Skeletal muscle tissue (tissue), 4 donors: Measurements from ENCODE around the gene TRIP11. TPM values are rescaled to one million over a fixed set of nuclear protein-coding genes. Genes with fewer than 3 reads are reported as not detected.
A peak's percentile ranks its signal among the peaks of the same experiment; 100 is the strongest.

Experiments
- H3K27ac ChIP-seq: one replicate; pipeline ENCODE4 v1.7.0; 2013; ENCODE audit warnings: mild to moderate bottlenecking, low read depth, low read length, inconsistent platforms
- H3K27me3 ChIP-seq, 3 donors: one replicate each; pipeline ENCODE4 v1.7.0; 2013; ENCODE audit warnings: low read length in 3 of 3; ENCODE audit not compliant: control insufficient read depth in 3 of 3, insufficient read depth in 3 of 3
- H3K36me3 ChIP-seq, 3 donors: one replicate each; pipeline ENCODE4 v1.7.0; 2013; ENCODE audit warnings: low read length in 3 of 3; ENCODE audit not compliant: control insufficient read depth in 3 of 3, insufficient read depth in 3 of 3
- H3K4me1 ChIP-seq, 3 donors: one replicate each; pipeline ENCODE4 v1.7.0; 2013; ENCODE audit warnings: low read length in 3 of 3, mild to moderate bottlenecking in 3 of 3; ENCODE audit not compliant: control insufficient read depth in 3 of 3, insufficient read depth in 3 of 3
- H3K4me3 ChIP-seq, 3 donors: one replicate each; pipeline ENCODE4 v1.7.0; 2013; ENCODE audit warnings: low read length in 3 of 3
- H3K9ac ChIP-seq, 3 donors: one replicate each; pipeline ENCODE4 v1.7.0; 2013; ENCODE audit warnings: low read length in 3 of 3, mild to moderate bottlenecking in 3 of 3, moderate library complexity in 2 of 3, low read depth in 1 of 3
- H3K9me3 ChIP-seq, 3 donors: one replicate each; pipeline ENCODE4 v1.7.0; 2013; ENCODE audit warnings: low read length in 3 of 3; ENCODE audit not compliant: control insufficient read depth in 3 of 3
- total RNA-seq: library from RNA; depleted of rRNA; stranded (reverse); fragments of >200 nt; gene quantifications from one replicate; pipeline ENCODE4 v1.2.3, GENCODE V29; 2014
- donor health status: Osteomylitis.

Gene TRIP11
- total RNA-seq, 1 donor from 2014 or later, result 10.4 TPM

DNA sequence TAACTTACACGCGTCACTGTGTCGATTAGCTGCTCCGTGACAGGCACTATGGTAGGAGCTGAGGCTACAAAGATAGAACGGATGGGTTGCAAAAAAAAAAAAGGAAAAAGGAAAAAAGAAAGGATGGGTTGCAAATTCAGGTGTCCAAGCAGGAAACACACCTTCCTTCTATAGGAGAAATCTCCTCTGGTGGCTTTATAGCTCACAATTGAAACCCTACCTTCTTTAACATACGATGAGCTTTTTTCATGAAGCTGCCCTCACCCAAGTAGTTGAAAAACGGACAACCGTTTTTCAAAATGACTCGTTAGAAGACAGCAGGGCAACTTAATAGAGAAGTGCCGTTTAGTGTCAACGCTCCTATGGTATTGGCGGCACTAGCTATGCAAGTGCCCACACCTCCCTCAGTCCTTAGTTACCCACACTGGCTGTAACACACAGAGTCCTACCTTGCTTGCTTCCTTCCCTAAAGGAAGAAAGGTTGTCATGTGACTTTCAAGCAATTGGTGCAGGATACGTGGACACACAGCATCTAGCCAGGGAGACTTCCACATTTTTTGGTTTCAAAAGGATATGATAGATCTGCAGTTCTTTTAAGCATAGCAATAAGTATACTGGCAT, 682 bp upstream of the TRIP11 start:
- H3K4me1 ChIP-seq, result peaks cover 14 to 35% (median 23%) of the 10 kb centered on the region in 3 donors
- H3K27me3 ChIP-seq, result no peaks in the 10 kb centered on the region
- H3K36me3 ChIP-seq, result peaks cover 0 to 6% (median 5%) of the 10 kb centered on the region in 3 donors
- H3K4me3 ChIP-seq, result peak overlapping the region; percentile 94 to 99 (median 97)
- peak overlapping the region; percentile 99 for H3K27ac ChIP-seq
- peak overlapping the region; percentile 100 for H3K9ac ChIP-seq
- H3K9me3 ChIP-seq, result no peaks in the 10 kb centered on the region

DNA sequence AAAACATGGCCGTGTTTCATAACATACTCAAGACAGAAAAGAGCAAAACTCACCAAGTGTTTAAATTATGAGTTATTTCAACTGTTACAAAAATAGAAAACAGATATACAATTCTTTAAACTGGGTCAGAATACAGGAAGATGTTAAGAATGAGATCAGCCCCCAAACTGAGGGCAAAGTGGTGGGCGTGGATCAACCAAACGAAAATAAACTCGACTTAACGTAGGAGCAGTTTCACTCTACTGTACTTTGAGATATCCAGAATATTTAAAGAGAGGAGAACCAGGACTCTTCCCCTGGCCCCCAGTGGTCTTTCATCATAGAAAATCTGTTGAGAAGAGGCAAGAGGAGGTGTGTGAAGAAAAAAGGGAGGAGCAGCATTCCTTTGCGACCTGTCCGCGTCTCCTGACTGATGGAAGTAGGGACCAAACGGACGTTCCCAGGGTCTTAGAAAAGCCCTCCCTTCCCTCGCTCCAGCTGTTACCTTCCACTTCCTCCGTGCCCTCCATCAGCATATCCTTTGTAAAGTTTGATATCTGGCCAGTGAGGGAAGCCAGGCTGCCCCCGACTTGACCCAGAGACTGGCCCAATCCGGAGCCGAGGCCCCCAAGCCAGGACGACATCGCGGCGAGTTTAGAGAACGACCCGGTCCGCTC, 668 bp downstream of the TRIP11 start:
- Histone ChIP-seq H3K9me3 (no peaks in the 10 kb centered on the region), H3K27ac (peak overlapping the region; percentile 99), H3K4me1 (peaks cover 14 to 35% (median 23%) of the 10 kb centered on the region in 3 donors), H3K9ac (peak overlapping the region; percentile 100), H3K36me3 (peaks cover 0 to 6% (median under 1%) of the 10 kb centered on the region in 3 donors), H3K27me3 (no peaks in the 10 kb centered on the region), H3K4me3 (peak overlapping the region; percentile 94 to 99 (median 97))

DNA sequence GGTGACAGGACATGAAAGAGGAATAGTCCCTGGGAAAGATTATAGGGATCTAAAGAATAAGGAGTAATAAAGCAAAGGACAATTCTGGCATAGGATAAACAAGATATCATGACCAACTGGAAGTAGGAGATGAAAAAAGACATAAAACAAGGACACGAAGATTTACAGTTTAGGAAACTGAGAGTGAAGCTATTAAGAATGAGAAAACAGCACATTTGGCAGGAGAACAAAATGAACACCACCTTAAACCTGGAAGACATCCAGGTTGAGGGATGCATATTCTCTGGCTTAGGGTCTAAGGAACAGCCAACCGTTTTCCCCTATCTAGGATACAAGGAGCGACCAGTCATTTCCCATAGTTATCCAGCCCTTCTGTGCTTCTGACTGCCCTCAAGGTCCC, 1.9 kb downstream of the TRIP11 start:
- peaks cover 0 to 6% (median 0%) of the 10 kb centered on the region in 3 donors for H3K36me3 ChIP-seq
- no peaks in the 10 kb centered on the region for H3K27me3 ChIP-seq
- no peak overlapping the region for H3K27ac ChIP-seq
- H3K9ac ChIP-seq, result peak overlapping the region; percentile 40 to 100 (median 100)
- no peaks in the 10 kb centered on the region for H3K9me3 ChIP-seq
- H3K4me1 ChIP-seq, result peaks cover 14 to 35% (median 23%) of the 10 kb centered on the region in 3 donors
- H3K4me3 ChIP-seq, result peak overlapping the region; percentile 54 to 99 (median 94)

DNA sequence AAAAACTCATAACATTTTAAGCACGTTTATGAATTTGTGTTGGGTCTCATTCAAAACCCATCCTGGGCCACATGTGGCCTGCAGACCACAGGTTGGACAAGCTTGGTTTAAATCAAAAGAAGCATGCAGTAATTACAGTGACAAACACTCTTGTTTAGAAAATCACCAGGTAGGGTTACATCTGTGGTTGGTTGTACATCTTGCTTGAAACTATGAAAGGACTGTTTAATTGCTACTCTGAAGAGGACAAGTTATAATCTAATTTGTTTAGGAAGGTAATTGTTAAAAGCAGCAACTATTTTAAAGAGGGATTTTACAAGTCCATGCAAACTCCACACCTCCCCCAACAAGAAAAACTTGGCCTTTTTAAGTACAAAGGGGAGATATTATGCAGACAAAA, 4.0 kb downstream of the TRIP11 start:
- Histone ChIP-seq H3K27me3 (no peaks in the 10 kb centered on the region), H3K9ac (no peak overlapping the region), H3K4me1 (peaks cover 10 to 29% (median 19%) of the 10 kb centered on the region in 3 donors), H3K4me3 (no peak overlapping the region), H3K9me3 (no peaks in the 10 kb centered on the region), H3K36me3 (peaks cover 0 to 12% (median 3%) of the 10 kb centered on the region in 3 donors), H3K27ac (no peak overlapping the region)

DNA sequence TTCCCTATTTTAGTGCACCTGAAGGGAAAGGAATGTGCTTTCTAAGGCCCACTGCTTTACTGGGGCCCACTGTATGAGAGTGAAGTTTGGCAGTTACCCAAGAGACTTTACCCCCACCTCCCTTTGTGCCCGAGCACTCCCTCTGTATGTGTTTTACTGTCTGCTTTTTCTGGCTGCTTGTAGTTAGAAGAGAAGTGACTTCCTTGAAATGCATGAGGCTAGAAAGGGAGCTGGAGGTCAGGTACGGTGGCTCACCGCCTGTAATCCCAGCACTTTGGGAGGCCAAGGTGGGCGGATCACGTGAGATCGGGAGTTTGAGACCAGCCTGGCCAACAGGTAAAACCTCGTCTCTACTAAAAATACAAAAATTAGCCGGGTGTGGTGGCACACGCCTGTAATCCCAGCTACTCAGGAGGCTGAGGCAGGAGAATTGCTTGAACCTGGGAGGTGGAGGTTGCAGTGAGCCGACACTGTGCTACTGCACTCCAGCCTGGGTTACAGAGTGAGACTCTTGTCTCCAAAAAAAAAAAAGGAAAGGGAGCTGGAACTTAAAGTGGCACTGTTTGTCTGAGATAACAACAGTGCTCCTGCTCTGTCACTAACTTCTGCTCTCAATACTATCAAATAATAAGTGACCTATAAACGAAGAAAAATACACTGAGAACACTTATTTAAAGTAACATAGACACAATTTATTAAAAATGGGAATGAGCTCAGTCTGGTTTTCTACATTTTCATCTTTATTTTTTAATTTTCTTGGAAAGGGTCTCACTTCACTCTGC, 5.8 kb downstream of the TRIP11 start:
- no peaks in the 10 kb centered on the region for H3K9me3 ChIP-seq
- no peak overlapping the region for H3K27ac ChIP-seq
- peaks cover 3 to 8% (median 8%) of the 10 kb centered on the region in 3 donors for H3K36me3 ChIP-seq
- no peak overlapping the region for H3K9ac ChIP-seq
- H3K27me3 ChIP-seq, result no peaks in the 10 kb centered on the region
- no peak overlapping the region for H3K4me3 ChIP-seq
- peaks cover 6 to 24% (median 16%) of the 10 kb centered on the region in 3 donors for H3K4me1 ChIP-seq

DNA sequence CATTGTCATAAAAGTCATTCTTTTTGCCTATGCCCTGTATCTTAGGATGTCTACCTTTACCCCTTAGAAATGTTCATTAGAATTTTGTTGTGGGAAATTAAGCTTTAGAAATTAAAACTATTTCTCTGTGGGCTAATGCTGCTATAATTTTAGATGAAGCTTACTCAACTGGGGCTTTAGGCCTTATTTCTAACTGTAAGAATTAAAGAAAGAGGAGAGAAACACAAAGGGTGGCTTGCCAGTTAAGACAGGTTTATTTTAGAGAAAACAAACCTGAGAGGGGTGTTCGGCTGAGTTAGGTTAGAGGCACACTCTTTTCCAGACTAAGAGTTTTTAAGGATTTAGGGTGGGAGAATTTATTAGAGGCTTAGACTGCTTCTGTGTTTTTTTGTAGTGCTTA, 6.4 kb downstream of the TRIP11 start:
- no peak overlapping the region for H3K9ac ChIP-seq
- no peaks in the 10 kb centered on the region for H3K9me3 ChIP-seq
- peaks cover 3 to 8% (median 8%) of the 10 kb centered on the region in 3 donors for H3K36me3 ChIP-seq
- peaks cover 6 to 23% (median 14%) of the 10 kb centered on the region in 3 donors for H3K4me1 ChIP-seq
- H3K27me3 ChIP-seq, result no peaks in the 10 kb centered on the region
- no peak overlapping the region for H3K4me3 ChIP-seq
- H3K27ac ChIP-seq, result no peak overlapping the region

DNA sequence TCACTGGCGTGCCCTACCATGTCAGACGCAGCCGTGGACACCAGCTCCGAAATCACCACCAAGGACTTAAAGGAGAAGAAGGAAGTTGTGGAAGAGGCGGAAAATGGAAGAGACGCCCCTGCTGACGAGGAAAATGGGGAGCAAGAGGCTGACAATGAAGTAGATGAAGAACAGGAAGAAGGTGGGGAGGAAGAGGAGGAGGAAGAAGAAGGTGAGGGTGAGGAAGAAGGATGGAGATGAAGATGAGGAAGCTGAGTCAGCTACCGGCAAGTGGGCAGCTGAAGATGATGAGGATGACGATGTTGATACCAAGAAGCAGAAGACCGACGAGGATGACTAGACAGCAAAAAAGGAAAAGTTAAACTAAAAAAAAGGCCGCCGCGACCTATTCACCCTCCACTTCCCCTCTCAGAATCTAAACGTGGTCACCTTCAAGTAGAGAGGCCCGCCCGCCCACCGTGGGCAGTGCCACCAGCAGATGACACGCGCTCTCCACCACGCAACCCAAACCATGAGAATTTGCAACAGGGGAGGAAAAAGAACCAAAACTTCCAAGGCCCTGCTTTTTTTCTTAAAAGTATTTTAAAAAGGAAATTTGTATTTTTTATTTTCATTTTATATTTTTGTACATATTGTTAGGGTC, 13.2 kb downstream of the TRIP11 start:
- Histone ChIP-seq H3K36me3 (peaks cover 6 to 15% (median 12%) of the 10 kb centered on the region in 3 donors), H3K9me3 (no peaks in the 10 kb centered on the region)

DNA sequence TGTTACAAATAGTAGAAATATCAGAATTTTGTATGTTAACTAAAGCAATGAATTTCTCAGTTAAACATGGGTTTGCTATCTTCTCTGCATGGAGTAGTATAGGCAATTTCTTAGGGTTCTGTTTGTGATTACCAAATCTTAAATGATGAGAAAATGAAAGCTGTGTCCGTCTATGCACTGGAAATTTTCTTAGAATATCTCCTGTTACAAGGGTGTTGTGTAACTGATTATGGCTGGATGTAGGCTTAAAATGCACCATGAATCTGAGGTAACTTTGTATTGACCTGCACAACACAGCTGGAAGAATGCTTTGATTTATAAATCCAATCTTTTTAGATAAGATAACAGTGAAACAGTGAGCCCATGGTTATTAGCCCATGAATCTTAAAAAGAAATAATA, 17.8 kb downstream of the TRIP11 start:
- Histone ChIP-seq H3K9ac (no peak overlapping the region), H3K27me3 (no peaks in the 10 kb centered on the region), H3K27ac (no peak overlapping the region), H3K9me3 (no peaks in the 10 kb centered on the region), H3K36me3 (peaks cover 5 to 18% (median 13%) of the 10 kb centered on the region in 3 donors), H3K4me3 (no peak overlapping the region), H3K4me1 (no peaks in the 10 kb centered on the region)

More for the DNA sequence above, 13.2 kb downstream of the TRIP11 start:
- Histone ChIP-seq H3K27me3 (no peaks in the 10 kb centered on the region), H3K4me3 (no peak overlapping the region), H3K4me1 (no peaks in the 10 kb centered on the region), H3K9ac (no peak overlapping the region), H3K27ac (no peak overlapping the region)

DNA sequence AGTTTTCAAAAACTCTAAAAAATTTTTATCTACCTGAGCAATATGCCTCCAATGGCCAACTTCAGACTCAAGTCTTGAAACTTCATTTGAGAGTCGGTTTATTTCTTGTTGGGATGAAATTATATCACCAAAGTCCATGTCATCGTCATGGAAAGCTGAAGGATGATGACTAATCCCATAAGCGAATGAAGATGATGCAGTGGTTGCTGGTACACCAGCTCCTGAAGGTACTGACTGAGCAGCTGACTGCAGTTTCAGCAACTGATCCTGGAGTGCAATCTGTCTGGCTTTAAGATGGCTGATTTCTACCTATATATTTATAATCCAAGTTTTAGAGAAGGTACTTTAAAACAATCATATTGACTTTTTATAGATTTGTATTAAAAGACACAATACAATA, 18.3 kb downstream of the TRIP11 start:
- peaks cover 5 to 18% (median 14%) of the 10 kb centered on the region in 3 donors for H3K36me3 ChIP-seq

More for the DNA sequence above, 18.3 kb downstream of the TRIP11 start:
- Histone ChIP-seq H3K27ac (no peak overlapping the region), H3K9me3 (no peaks in the 10 kb centered on the region), H3K9ac (no peak overlapping the region), H3K4me3 (no peak overlapping the region), H3K27me3 (no peaks in the 10 kb centered on the region), H3K4me1 (no peaks in the 10 kb centered on the region)
